WTC11 (cell line): ENCODE data around the gene CDH18.

Experiments
- AFF4 ChIP-seq: sonication (generic); formaldehyde crosslinking; IDR thresholded peaks from 2 replicates; pipeline ENCODE4 v1.8.1; 2023; ENCODE audit warnings: mild to moderate bottlenecking, missing genetic modification reagents, borderline replicate concordance
- ARID4B ChIP-seq: sonication (generic); formaldehyde crosslinking; IDR thresholded peaks from 2 replicates; pipeline ENCODE4 v1.8.0; 2023; ENCODE audit warnings: missing genetic modification reagents, mild to moderate bottlenecking, borderline replicate concordance
- CREB1 ChIP-seq: sonication (generic); formaldehyde crosslinking; IDR thresholded peaks from 2 replicates; pipeline ENCODE4 v1.8.0; 2023; ENCODE audit warnings: mild to moderate bottlenecking, missing genetic modification reagents
- CTCF ChIP-seq: fragments of 200-600 bp; IDR thresholded peaks from 2 replicates; pipeline ENCODE4 v1.8.0; 2022; ENCODE audit warnings: antibody characterized with exemption
- ELF4 ChIP-seq: sonication (generic); formaldehyde crosslinking; IDR thresholded peaks from 2 replicates; pipeline ENCODE4 v1.8.1; 2022; ENCODE audit warnings: low read depth, mild to moderate bottlenecking, moderate library complexity, missing genetic modification reagents
- ESRRA ChIP-seq: sonication (generic); formaldehyde crosslinking; IDR thresholded peaks from 2 replicates; pipeline ENCODE4 v1.8.1; 2022; ENCODE audit warnings: mild to moderate bottlenecking, missing genetic modification reagents, borderline replicate concordance
- ETV6 ChIP-seq: sonication (generic); formaldehyde crosslinking; IDR thresholded peaks from 2 replicates; pipeline ENCODE4 v1.8.1; 2022; ENCODE audit warnings: mild to moderate bottlenecking, missing genetic modification reagents
- KAT7 ChIP-seq: sonication (generic); formaldehyde crosslinking; IDR thresholded peaks from 2 replicates; pipeline ENCODE4 v1.8.1; 2023; ENCODE audit warnings: missing genetic modification reagents, mild to moderate bottlenecking, borderline replicate concordance
- MAX ChIP-seq: sonication (generic); formaldehyde crosslinking; IDR thresholded peaks from 2 replicates; pipeline ENCODE4 v1.8.0; 2022; ENCODE audit warnings: mild to moderate bottlenecking, missing genetic modification reagents
- RORB ChIP-seq: fragments of 250-450 bp; sonication (Bioruptor Pico); IDR thresholded peaks from 2 replicates; pipeline ENCODE4 v1.9.0; 2021; ENCODE audit warnings: mild to moderate bottlenecking
- SP1 ChIP-seq: sonication (generic); formaldehyde crosslinking; conservative IDR thresholded peaks from 2 replicates; pipeline ENCODE4 v1.8.1; 2022; ENCODE audit warnings: missing genetic modification reagents
- STAT6 ChIP-seq: sonication (generic); formaldehyde crosslinking; conservative IDR thresholded peaks from 2 replicates; pipeline ENCODE4 v1.8.1; 2023; ENCODE audit warnings: mild to moderate bottlenecking, low read depth, missing genetic modification reagents, moderate library complexity
- TEAD4 ChIP-seq: sonication (generic); formaldehyde crosslinking; IDR thresholded peaks from 2 replicates; pipeline ENCODE4 v1.8.0; 2022; ENCODE audit warnings: mild to moderate bottlenecking, missing genetic modification reagents
- ZMAT4 ChIP-seq: fragments of 250-450 bp; sonication (Bioruptor Pico); IDR thresholded peaks from 2 replicates; pipeline ENCODE4 v1.9.0; 2021; ENCODE audit warnings: mild to moderate bottlenecking

- no peak for TF ChIP-seq KAT7 (CRISPR knock-in tag)
- no peak for TF ChIP-seq STAT6 (CRISPR knock-in tag)
- TF ChIP-seq CTCF = no peak
- TF ChIP-seq SP1 (CRISPR knock-in tag) = no peak
- no peak for TF ChIP-seq ESRRA (CRISPR knock-in tag)
- no peak for TF ChIP-seq ELF4 (CRISPR knock-in tag)
- TF ChIP-seq RORB = no peak
- TF ChIP-seq CREB1 (CRISPR knock-in tag) = no peak
- TF ChIP-seq ETV6 (CRISPR knock-in tag) = no peak
- no peak for TF ChIP-seq TEAD4 (CRISPR knock-in tag)
- TF ChIP-seq MAX (CRISPR knock-in tag) = no peak
- no peak for TF ChIP-seq ARID4B (CRISPR knock-in tag)
- TF ChIP-seq ZMAT4 (CRISPR knock-in tag) = no peak
- no peak for TF ChIP-seq AFF4
These were observed 107.5 kb downstream of the CDH18 start for GRCh38 chr5:19880458-19880857.
